ENCODE results near the gene ZNF649.

ZNF649 gene

DNA sequence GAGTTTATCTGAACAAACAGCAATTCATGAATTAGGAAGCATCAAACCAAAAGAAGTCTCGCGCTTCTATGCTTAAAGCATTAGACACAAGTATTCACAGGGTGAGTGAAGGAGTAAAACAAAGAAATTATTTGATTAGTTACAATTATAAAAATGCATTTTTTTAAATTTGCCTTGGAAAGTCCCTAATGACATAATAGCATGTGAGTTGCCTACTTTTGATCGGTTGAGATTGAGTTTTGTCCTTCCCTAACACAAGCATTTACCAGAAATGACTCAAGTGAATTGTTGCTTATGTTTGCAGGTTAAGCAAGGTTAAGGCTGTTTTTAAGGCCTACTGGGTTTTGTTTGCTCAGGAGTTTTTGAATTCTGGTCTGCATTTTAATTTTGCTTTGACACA is 389 bp upstream of the ZNF649 start:
- no peak overlapping the region for H2BK12ac ChIP-seq (ENCODE audit: low read length)
- no peaks in the 10 kb centered on the region for H3K4me1 ChIP-seq (ENCODE audit: control insufficient read depth in 2 of 2, insufficient read depth in 1 of 2, low read depth in 1 of 2, low read length in 2 of 2)
- peaks cover 28 to 57% of the 10 kb centered on the region in 2 donors for H3K9me3 ChIP-seq (replicated peaks in 1 of 2; ENCODE audit: control insufficient read depth in 2 of 2, insufficient read depth in 1 of 2, low read depth in 1 of 2, low read length in 2 of 2)
- H2AK5ac ChIP-seq (ENCODE audit: low read depth, low read length), result no peak overlapping the region
- H3K4me3 ChIP-seq (ENCODE audit: low read length in 2 of 2), result peak overlapping the region in 1 of 2 donors; percentile 79
- H3K18ac ChIP-seq (ENCODE audit: low read length), result no peak overlapping the region
- DNase-seq (ENCODE audit: low spot score), result no peak
- no peak overlapping the region for H3K14ac ChIP-seq (ENCODE audit: low read length)
- H2BK15ac ChIP-seq (ENCODE audit: low read length), result no peak overlapping the region
- peak overlapping the region; percentile 93 for H2AFZ ChIP-seq (ENCODE audit: low read length)
- no peak overlapping the region for H3K4ac ChIP-seq (ENCODE audit: low read length)
- H3K27me3 ChIP-seq (ENCODE audit: control insufficient read depth in 3 of 3, insufficient read depth in 3 of 3, low read depth in 1 of 3, low read length in 3 of 3), result peaks cover 0 to 5% (median 0%) of the 10 kb centered on the region in 3 experiments
- H3K27ac ChIP-seq (replicated peaks; ENCODE audit: low read length), result no peak overlapping the region
- peaks cover 14 to 32% of the 10 kb centered on the region in 2 donors for H3K36me3 ChIP-seq (replicated peaks in 1 of 2; ENCODE audit: control insufficient read depth in 2 of 2, insufficient read depth in 2 of 2, low read length in 2 of 2)
- H3K79me1 ChIP-seq (ENCODE audit: low read depth, low read length), result peaks cover 3% of the 10 kb centered on the region
- no peak overlapping the region for H4K8ac ChIP-seq (ENCODE audit: low read depth, low read length)
- H2BK120ac ChIP-seq (ENCODE audit: low read depth, low read length), result no peak overlapping the region
- no peak overlapping the region for H4K91ac ChIP-seq (ENCODE audit: low read depth, low read length, poor library complexity)
- H3K4me2 ChIP-seq (ENCODE audit: insufficient read depth, low read length, poor library complexity, severe bottlenecking), result no peak overlapping the region
- no peak overlapping the region for H2BK5ac ChIP-seq (ENCODE audit: low read length)
- H3K23ac ChIP-seq (ENCODE audit: low read depth, low read length, poor library complexity), result no peak overlapping the region
- WGBS, 2 donors (ENCODE audit: extremely low coverage in 2 of 2, insufficient read length in 2 of 2, insufficient replicate concordance in 1 of 2), result no CpG with 5 or more reads among the region's 3 CpGs
- no peak overlapping the region for H3K9ac ChIP-seq (ENCODE audit: low read depth, low read length, poor library complexity)

DNA sequence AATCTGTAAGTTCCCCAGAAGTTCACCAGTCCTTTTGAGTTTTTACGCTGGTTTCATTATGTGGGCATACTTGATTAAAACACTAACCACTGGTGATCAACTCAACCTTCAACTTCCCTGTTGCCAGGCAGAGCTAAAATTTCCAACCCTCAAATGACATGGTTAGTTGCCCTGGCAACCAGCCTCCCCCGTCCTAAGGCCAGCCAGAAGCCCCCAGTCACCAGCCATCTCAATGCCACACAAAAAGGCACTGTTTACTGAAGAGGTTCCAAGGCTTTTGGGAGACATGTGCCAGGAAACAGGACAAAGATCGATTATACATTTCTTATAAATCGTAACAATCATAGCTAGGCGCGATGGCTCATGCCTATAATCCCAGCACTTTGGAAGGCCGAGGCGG is 1.6 kb downstream of the ZNF649 start:
- H3K4me2 ChIP-seq (ENCODE audit: insufficient read depth, low read length, poor library complexity, severe bottlenecking), result no peak overlapping the region
- H3K23ac ChIP-seq (ENCODE audit: low read depth, low read length, poor library complexity), result no peak overlapping the region
- no peak overlapping the region for H2BK15ac ChIP-seq (ENCODE audit: low read length)
- no peak overlapping the region for H4K91ac ChIP-seq (ENCODE audit: low read depth, low read length, poor library complexity)
- H2AK5ac ChIP-seq (ENCODE audit: low read depth, low read length), result no peak overlapping the region
- no peak for DNase-seq (ENCODE audit: low spot score)
- H3K27ac ChIP-seq (replicated peaks; ENCODE audit: low read length), result no peak overlapping the region
- no peak overlapping the region for H3K9ac ChIP-seq (ENCODE audit: low read depth, low read length, poor library complexity)
- no peak overlapping the region for H3K4ac ChIP-seq (ENCODE audit: low read length)
- WGBS, 2 donors (ENCODE audit: extremely low coverage in 2 of 2, insufficient read length in 2 of 2, insufficient replicate concordance in 1 of 2), result no CpG with 5 or more reads among the region's 8 CpGs
- no peak overlapping the region for H2BK5ac ChIP-seq (ENCODE audit: low read length)
- peaks cover 42 to 72% of the 10 kb centered on the region in 2 donors for H3K9me3 ChIP-seq (replicated peaks in 1 of 2; ENCODE audit: control insufficient read depth in 2 of 2, insufficient read depth in 1 of 2, low read depth in 1 of 2, low read length in 2 of 2)
- no peak overlapping the region for H2BK12ac ChIP-seq (ENCODE audit: low read length)
- no peak overlapping the region for H3K18ac ChIP-seq (ENCODE audit: low read length)
- peaks cover 3% of the 10 kb centered on the region for H3K79me1 ChIP-seq (ENCODE audit: low read depth, low read length)
- no peaks in the 10 kb centered on the region for H3K4me1 ChIP-seq (ENCODE audit: control insufficient read depth in 2 of 2, insufficient read depth in 1 of 2, low read depth in 1 of 2, low read length in 2 of 2)
- H3K14ac ChIP-seq (ENCODE audit: low read length), result no peak overlapping the region
- H3K36me3 ChIP-seq (replicated peaks in 1 of 2; ENCODE audit: control insufficient read depth in 2 of 2, insufficient read depth in 2 of 2, low read length in 2 of 2), result peaks cover 31 to 52% of the 10 kb centered on the region in 2 donors
- H2BK120ac ChIP-seq (ENCODE audit: low read depth, low read length), result no peak overlapping the region
- no peak overlapping the region for H4K8ac ChIP-seq (ENCODE audit: low read depth, low read length)
- peak overlapping the region in 1 of 2 donors; percentile 31 for H3K4me3 ChIP-seq (ENCODE audit: low read length in 2 of 2)
- peaks cover 0 to 5% (median 0%) of the 10 kb centered on the region in 3 experiments for H3K27me3 ChIP-seq (ENCODE audit: control insufficient read depth in 3 of 3, insufficient read depth in 3 of 3, low read depth in 1 of 3, low read length in 3 of 3)
- H2AFZ ChIP-seq (ENCODE audit: low read length), result no peak overlapping the region

DNA sequence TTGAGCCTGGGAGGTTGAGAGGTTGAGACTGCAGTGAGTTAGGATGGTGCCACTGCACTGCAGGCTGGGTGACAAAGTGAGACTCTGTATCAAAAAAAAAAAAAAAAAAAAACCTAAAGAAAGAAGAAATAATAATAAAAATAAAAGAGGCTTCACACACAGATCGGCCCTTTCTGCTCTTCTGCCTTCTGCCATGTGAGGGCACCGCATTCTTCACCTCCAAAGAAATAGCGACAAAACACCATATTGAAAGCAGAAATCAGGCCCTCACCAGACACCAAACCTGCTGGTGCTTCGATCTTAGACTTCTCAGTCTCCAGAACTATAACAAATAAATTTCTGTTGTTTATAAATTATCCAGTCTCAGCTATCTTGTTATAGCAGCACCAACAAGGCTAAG is 3.0 kb downstream of the ZNF649 start:
- H3K79me1 ChIP-seq (ENCODE audit: low read depth, low read length), result peaks cover 3% of the 10 kb centered on the region
- H3K4me1 ChIP-seq (ENCODE audit: control insufficient read depth in 2 of 2, insufficient read depth in 1 of 2, low read depth in 1 of 2, low read length in 2 of 2), result no peaks in the 10 kb centered on the region
- WGBS, 2 donors (ENCODE audit: extremely low coverage in 2 of 2, insufficient read length in 2 of 2, insufficient replicate concordance in 1 of 2), result no CpG with 5 or more reads among the region's 4 CpGs
- no peak for DNase-seq (ENCODE audit: low spot score)
- H3K4ac ChIP-seq (ENCODE audit: low read length), result no peak overlapping the region
- no peaks in the 10 kb centered on the region for H3K27me3 ChIP-seq (ENCODE audit: control insufficient read depth in 3 of 3, insufficient read depth in 3 of 3, low read depth in 1 of 3, low read length in 3 of 3)
- no peak overlapping the region for H3K9ac ChIP-seq (ENCODE audit: low read depth, low read length, poor library complexity)
- no peak overlapping the region for H3K14ac ChIP-seq (ENCODE audit: low read length)
- H4K8ac ChIP-seq (ENCODE audit: low read depth, low read length), result no peak overlapping the region
- H3K18ac ChIP-seq (ENCODE audit: low read length), result no peak overlapping the region
- no peak overlapping the region for H2BK120ac ChIP-seq (ENCODE audit: low read depth, low read length)
- H3K4me2 ChIP-seq (ENCODE audit: insufficient read depth, low read length, poor library complexity, severe bottlenecking), result no peak overlapping the region
- H2BK5ac ChIP-seq (ENCODE audit: low read length), result no peak overlapping the region
- H2AK5ac ChIP-seq (ENCODE audit: low read depth, low read length), result no peak overlapping the region
- H3K36me3 ChIP-seq (replicated peaks in 1 of 2; ENCODE audit: control insufficient read depth in 2 of 2, insufficient read depth in 2 of 2, low read length in 2 of 2), result peaks cover 41 to 65% of the 10 kb centered on the region in 2 donors
- no peak overlapping the region for H3K27ac ChIP-seq (replicated peaks; ENCODE audit: low read length)
- no peak overlapping the region for H3K4me3 ChIP-seq (ENCODE audit: low read length in 2 of 2)
- no peak overlapping the region for H4K91ac ChIP-seq (ENCODE audit: low read depth, low read length, poor library complexity)
- H2BK12ac ChIP-seq (ENCODE audit: low read length), result no peak overlapping the region
- no peak overlapping the region for H3K23ac ChIP-seq (ENCODE audit: low read depth, low read length, poor library complexity)
- no peak overlapping the region for H2BK15ac ChIP-seq (ENCODE audit: low read length)
- H3K9me3 ChIP-seq (replicated peaks in 1 of 2; ENCODE audit: control insufficient read depth in 2 of 2, insufficient read depth in 1 of 2, low read depth in 1 of 2, low read length in 2 of 2), result peaks cover 49 to 78% of the 10 kb centered on the region in 2 donors
- H2AFZ ChIP-seq (ENCODE audit: low read length), result no peak overlapping the region

DNA sequence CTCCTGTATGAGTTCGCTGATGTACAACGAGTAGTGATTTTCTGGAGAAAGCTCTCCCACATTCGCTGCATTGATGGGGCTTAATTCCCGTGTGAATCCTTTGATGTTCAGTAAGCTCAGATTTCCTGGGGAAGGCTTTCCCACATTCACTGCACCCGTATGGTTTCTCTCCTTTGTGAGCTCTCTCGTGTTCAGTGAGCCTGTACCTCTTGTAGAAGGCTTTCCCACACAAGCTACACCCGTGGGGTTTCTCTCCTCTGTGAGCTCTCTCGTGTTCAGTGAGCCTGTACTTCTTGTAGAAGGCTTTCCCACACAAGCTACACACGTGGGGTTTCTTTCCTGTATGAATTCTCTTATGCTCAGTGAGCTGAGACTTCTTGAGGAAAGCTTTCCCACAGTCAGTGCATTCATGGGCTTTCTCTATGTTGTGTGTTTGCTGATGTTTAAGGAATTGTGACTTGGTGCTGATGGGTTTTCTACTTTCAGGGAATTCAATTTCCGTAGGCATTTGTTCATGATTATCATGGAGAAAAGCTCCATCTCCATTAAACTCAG is 13.5 kb downstream of the ZNF649 start:
- H2BK120ac ChIP-seq (ENCODE audit: low read depth, low read length), result no peak overlapping the region
- no peak overlapping the region for H3K4me2 ChIP-seq (ENCODE audit: insufficient read depth, low read length, poor library complexity, severe bottlenecking)
- no peak for DNase-seq (ENCODE audit: low spot score)
- no peak overlapping the region for H4K8ac ChIP-seq (ENCODE audit: low read depth, low read length)
- no CpG with 5 or more reads among the region's 10 CpGs for WGBS, 2 donors (ENCODE audit: extremely low coverage in 2 of 2, insufficient read length in 2 of 2, insufficient replicate concordance in 1 of 2)
- H3K14ac ChIP-seq (ENCODE audit: low read length), result no peak overlapping the region
- H3K27ac ChIP-seq (replicated peaks; ENCODE audit: low read length), result no peak overlapping the region
- H3K27me3 ChIP-seq (ENCODE audit: control insufficient read depth in 3 of 3, insufficient read depth in 3 of 3, low read depth in 1 of 3, low read length in 3 of 3), result no peaks in the 10 kb centered on the region
- no peak overlapping the region for H3K9ac ChIP-seq (ENCODE audit: low read depth, low read length, poor library complexity)
- no peak overlapping the region for H2BK5ac ChIP-seq (ENCODE audit: low read length)
- H3K4me3 ChIP-seq (ENCODE audit: low read length in 2 of 2), result no peak overlapping the region
- H4K91ac ChIP-seq (ENCODE audit: low read depth, low read length, poor library complexity), result no peak overlapping the region
- no peak overlapping the region for H2BK15ac ChIP-seq (ENCODE audit: low read length)
- peaks cover 49 to 79% of the 10 kb centered on the region in 2 donors for H3K9me3 ChIP-seq (replicated peaks in 1 of 2; ENCODE audit: control insufficient read depth in 2 of 2, insufficient read depth in 1 of 2, low read depth in 1 of 2, low read length in 2 of 2)
- H3K4ac ChIP-seq (ENCODE audit: low read length), result no peak overlapping the region
- peaks cover 46 to 80% of the 10 kb centered on the region in 2 donors for H3K36me3 ChIP-seq (replicated peaks in 1 of 2; ENCODE audit: control insufficient read depth in 2 of 2, insufficient read depth in 2 of 2, low read length in 2 of 2)
- H2AK5ac ChIP-seq (ENCODE audit: low read depth, low read length), result no peak overlapping the region
- H2BK12ac ChIP-seq (ENCODE audit: low read length), result no peak overlapping the region
- H3K79me1 ChIP-seq (ENCODE audit: low read depth, low read length), result no peaks in the 10 kb centered on the region
- H3K18ac ChIP-seq (ENCODE audit: low read length), result no peak overlapping the region
- no peak overlapping the region for H2AFZ ChIP-seq (ENCODE audit: low read length)
- no peaks in the 10 kb centered on the region for H3K4me1 ChIP-seq (ENCODE audit: control insufficient read depth in 2 of 2, insufficient read depth in 1 of 2, low read depth in 1 of 2, low read length in 2 of 2)
- no peak overlapping the region for H3K23ac ChIP-seq (ENCODE audit: low read depth, low read length, poor library complexity)
